ENCODE measurements around the gene ASB2.

The ASB2 gene

DNA sequence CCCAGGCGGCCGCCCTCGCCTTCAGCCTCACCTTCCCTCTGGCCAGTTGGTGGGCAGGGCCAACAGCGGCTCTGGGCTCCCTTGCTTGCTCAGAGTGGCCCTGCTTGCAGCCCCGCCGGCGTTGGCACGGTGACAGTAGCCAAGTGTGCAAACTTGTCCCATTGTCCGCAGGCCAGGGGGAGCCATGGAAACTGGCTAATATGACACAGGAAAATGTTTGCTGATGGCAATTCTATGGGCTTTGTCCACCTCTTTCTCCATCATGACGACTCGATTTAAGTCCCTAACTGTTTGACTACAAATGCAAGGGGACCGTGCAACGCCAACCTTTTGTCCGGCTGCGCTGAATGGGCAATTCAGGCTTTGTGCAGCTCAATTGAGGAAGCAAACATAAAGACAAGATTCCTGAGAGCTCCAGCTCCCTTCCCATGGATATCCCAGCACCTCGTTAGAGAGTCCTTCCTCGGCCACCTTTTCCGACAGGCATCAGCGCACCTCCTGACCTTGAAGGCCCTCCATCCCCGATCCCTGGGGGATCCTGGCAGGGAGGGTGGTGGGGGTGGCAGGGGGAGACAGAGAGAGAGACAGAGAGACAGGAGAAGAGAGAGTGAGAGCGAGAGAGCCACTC lies 50.0 kb downstream of the ASB2 start:
- DNase-seq: no peak

DNA sequence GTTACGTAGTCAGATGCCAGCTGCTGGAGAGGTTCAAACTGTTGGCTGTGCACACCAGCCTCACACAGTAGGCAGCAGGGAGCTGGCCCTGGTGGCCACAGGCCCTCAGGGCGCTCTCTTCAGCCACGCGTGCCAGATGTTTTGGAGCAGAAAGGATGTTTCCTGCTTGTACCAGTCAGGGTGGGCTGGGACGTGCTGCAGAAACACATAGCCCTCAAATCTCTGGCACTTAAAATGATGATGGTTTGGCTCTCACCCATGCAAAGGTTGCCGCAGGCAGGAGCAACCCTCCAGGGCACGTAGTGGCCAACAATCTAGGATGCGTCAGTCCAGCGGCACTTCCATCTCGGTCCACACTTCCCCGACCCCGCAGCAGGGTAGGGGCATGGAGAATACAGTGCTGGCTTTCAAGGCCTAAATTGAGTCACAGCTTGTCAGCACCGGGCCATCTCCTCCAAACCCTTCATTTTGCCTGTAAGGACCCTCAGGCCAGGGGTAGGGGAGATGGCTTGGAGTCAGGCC lies 50.9 kb downstream of the ASB2 start:
- DNase-seq: no peak

DNA sequence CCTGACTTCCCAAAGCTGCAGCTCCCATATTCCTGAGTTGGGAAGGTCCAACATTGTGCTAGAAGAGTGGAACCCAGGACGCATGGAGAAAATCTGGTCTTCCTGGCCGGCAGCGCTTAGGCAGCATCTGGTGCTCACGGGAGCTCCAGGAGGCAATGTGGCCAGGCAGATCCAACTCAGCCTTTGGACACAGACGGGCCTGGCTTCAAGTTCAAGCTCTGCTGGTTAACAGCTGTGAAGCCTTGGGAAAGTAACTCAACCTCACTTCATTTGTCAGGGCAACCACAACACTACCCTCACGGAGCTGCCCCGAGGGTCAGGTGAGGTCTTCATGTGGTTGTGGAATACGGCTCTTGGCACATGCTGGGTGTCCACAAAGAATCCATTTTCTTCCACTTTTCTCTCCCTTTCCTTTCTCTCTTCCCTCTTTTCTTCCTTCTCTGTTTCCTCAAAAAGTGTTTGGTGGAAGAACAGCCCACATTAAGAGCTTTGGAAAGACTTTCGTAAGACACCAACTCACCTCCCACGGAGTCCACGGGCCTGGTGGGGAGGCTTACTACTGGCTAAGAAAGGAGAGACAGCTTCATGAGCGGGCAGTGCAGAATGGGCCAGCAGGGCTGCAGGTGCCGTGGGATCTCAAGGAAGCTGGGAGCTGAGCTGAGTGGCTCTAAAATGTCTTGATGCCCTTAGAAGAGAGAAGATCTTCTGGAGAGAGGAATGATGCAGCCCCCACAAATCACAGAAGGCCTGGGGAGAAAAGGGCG lies 51.6 kb downstream of the ASB2 start:
- no peak for DNase-seq

DNA sequence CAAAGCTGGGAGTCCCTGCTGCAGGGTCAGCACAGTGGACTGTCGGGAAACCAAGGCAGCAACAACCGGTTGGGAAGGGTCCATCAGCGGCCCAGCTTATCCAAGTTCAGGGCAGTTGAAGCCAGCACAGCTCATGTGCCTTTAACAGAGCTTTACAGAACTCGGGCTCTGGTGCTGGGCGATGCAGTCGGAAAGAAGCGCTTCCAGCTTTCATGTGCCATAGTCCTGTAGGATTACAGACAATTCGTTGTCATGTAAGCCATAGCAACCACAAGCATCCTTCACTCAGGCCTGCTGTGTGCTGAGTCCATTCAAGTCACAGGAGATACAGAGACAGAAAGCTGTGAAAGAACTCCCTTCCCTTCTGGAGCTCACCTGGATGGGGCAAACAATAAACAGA lies 52.7 kb downstream of the ASB2 start:
- no peak for DNase-seq

DNA sequence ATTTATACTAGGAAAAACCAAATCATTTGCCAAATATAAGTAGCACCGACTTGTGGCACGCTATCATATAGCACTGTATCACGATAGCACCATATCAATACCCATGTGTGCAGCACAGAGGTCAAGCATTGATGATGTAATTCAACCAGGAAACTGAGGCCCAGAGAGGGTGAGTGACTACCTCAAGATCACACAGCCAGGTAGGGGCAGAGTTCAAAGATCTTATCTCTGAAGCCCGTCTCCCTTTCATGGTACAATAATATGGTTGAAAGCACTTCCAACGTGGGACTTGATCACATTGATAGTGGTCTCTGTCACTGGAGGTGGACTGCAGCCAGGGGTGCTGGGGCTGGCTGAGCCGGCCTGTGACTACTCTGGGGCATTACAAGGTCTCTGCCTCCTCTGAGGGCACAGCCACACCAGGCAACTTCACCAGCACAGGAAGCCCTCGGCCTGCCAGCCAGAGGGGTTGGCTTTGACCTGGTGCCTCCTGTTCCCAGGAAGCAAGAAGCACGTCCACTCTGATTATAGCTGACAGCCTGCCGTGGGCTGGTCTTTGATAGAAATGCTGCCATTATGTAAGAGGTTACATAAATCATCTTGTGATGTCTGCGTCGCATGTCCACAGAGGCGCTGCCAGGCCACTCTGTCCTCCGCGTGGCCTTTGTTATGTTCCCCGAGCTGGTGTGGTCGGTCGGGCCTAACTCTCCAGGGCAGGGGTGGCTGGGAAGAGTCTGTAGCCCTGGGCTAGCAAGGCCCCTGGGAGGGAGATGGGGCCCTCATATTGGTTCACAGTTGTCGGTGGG lies 55.2 kb downstream of the ASB2 start:
- no peak for DNase-seq

DNA sequence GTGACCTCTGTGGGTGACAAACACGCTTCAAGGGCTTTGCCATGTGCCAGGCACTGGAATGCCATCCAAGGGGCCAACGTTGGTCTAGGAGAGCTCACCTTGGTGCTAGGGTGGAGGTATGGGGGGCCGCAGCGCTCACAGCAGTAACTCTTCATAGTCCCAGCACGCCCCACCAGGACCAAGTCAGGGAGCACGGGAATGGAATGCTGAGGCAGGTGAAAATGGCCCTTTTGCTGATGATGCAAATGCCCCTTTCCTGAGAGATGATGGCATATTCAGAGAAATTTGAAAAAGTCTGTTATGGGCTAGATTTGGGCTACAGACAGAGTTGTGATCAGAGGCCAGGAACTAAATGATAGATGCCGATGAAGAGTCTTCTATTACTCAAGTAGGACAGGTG lies 59.2 kb downstream of the ASB2 start:
- no peak for DNase-seq

DNA sequence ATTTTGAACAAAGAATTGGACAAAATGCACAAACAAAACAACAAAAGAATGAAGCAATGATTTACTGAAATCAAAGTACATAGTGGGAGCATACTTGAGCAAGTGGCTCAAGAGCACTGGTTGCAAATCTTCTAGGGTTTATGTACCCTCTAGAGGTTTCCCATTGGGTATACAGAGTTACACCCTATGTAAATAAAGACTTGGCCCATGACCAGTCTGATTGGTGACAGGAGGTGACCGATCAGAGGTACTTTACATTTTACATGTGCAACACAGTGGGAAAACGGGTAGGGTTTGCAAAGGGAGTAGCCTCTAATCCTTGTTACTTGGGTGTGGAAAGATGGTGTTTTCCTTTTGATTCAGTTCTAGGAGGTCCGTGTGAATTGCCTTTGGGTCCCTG lies 59.9 kb downstream of the ASB2 start:
- no peak for DNase-seq

DNA sequence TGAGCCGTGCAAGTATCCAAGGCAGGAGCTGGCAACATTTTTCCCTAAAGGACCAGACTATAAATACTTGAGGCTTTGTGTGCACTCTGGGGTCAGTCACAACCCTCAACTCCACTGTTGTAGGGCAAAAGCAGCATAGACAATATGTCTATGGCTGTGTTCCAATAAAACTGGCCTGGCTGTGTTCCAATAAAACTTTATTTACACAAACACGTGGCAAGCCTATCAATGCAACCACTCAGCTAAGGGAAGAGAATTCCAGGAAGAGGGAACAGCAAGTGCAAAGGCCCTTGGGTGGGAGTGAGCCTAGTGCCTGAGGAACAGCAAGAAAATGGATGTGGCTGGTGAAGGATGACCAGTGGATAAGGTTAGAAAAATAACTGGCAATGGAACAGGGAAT lies 60.6 kb downstream of the ASB2 start:
- no peak for DNase-seq

DNA sequence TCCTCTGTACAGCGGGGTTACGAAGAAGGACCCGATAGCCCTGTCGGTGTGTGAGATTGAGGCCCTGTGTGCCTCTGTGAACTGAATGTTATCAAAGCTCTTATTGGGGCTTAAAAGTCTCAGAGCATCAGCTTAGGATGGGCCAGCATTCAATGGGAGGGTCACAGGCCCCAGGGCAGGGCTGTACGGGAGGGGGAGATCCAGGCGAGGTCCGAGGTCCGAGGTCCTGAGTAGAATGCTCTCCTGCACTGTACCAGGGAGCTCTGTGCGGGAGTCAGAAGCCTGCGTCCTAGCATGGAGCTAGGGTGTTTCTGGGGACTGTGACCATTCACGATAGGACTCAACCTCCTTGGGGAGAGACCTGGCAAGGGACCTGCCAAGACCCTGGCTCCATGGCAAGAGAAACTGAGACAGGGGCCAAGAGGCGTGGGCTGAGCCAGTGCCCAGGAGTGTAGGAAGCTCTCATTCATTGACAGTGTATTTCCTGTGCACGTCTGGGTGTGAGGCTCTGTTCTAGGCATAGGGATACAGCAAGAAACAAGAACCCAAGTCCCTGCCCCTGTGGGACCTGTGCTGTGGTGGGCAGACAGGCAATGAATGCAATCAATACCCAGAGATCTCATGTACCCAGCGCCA lies 61.2 kb downstream of the ASB2 start:
- no peak for DNase-seq

DNA sequence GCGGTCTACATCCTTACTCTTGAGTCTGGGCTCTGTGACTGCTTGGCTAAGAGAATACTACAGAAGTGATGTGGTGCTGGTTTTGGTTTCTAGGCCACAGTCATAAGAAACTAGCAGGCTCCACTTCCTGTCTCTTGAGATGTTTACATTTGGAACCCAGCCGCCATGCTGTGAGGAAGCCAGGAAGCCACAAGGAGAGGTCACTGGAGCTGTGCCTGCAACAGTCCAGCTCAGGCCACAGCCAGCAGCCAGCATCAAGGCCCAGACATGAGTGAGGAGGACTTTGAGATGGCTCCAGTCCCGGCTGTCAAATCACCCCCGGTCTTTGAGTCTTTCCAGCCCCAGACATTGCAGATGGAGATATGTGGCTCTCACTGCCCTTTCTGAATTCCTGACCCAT lies 62.1 kb downstream of the ASB2 start:
- DNase-seq: no peak

DNA sequence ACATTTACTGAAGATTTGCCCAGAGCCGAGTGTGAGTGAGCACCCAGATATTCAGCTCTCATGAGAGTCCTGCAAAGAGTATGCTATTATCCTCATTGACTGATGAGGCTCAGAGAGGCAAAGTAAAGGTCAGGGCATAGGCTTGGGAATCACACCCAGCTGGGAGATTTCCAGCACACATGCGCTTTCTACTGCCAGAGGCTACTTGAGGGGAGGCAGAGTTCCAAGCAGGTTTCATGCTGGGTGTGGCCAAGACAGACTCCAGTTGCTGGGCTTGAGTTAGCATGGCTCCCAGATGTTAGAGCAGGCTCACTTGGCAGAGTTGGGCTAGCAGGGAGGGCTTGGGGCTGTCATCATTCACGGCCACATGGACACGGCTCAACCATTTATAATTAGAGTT lies 63.6 kb downstream of the ASB2 start:
- DNase-seq: no peak

DNA sequence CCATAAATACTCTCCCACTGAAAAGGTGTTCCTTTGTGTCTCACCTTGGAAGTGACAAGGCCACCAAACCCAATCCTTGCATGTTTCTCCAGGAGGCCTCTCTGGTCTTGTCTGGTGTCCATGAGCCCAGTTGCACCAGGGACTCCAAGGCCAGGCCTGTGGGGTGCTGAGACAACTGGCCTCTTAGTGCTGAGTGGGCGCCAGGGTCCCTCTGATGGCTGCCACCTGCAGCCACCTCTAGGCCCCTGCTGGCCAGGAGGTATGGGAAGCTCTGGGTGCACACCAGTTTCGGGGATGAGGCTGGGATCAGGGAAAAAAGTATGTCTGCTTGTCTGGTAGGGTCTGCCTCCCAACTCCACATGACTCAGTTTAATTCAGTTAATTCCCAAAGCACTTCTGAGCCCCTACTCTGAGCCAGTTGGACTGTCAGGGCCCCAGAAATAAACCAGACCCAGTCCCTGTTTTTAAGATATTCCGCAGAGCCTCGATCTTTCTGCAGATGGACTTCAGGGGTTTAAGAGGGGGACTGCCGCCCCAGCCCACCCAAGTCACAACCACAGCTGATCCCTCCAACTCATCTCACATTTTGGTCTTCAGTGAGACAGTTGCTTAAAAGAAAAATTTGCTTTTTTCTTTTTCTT lies 64.3 kb downstream of the ASB2 start:
- no peak for DNase-seq

DNA sequence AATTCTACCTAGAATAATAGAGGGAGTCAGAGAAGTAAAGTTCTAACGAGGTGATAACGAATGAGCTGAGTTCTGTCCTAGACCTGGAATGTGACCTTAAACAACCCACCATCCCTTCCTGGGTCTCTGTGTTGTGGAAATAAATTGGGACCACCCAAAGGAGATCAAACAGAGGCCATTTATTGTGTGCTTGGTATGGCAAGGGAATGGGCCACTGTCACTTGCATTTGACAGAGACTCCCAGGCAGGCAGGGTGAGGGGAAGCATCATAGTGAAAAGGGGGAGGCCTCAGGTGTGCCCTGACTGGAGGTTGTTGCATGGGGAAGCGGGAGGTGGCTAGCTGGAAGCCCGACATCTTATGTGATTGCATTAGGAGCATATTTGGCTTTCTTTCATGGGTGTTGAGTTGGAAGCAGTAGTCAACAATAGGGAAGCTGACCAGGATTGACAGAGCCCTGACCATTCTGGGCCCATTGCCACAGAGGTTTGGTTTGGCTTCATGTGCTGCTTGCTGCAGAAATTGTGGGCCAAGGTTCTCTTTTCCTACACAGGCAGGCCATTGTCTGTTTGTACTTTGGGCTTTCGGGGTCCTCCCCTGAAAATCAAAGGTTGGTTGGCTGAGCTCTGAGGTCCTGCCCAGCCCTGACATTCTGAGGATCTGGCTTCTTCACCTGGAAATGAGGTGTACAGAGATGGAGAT lies 66.8 kb downstream of the ASB2 start:
- no peak for DNase-seq

DNA sequence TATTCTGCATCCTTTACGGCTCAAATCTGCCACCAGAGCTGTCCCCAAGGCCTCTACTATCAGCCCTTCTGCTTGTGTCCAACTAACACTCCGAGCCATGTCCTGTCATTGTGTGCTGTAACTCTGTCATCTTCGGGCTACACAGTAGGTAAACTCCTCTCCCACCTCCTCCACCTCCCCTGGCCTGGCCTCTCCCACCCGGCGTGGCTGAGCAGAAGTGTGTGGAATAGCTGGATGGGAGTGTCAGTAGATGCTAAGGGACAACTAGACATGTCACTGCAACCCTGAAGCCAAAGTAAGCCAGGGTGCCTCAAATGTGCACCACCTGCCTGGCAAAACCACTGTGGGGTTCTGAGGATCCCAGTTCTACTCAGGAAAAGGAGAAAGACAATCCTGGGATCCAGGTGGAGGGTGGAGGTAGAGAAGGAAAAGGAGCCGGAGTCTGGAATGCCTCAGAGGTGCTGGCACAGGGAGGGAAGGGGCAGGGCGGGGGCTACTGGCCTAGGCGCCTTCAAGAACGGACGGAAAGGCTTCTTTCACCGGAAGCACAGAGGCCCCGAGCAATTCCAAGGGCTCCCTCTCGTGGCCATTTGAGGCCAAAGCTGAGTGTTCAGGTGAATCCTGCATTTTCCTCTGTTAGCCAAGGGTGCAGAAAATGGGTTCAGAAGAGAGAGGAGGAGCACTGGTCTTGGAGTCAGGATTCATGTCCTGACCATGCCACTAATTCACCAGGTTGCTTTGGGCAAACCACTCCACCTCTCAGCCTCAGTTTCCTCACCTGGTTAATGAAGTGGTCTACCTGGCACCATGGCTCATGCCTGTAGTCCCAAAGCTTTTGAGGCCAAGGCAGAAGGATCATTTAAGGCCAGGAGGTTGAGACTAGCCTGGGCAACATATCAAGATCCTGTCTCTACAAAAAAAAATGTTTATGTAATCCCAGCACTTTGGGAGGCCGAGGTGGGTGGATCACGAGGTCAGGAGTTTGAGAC lies 69.7 kb downstream of the ASB2 start:
- peak; percentile 29 for DNase-seq

DNA sequence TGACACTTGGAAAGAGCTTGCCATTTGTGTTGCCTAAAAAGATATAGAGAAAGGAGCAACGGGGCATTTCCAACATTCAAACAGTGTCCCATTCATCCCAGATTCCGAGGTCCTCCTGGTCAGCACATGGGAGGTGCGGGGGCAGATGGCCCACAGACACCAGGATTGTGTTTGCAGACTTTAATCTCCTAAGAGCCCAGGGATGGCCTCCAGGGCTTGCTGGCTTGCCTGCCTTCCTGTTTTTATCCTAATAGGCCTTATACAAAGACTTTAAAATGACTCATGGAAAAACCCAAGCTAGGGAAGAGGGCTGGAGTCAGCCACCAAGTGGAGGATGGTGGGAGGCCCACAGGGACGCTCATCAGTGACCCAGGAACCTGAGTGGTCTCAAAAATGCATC lies 70.7 kb downstream of the ASB2 start:
- no peak for DNase-seq

DNA sequence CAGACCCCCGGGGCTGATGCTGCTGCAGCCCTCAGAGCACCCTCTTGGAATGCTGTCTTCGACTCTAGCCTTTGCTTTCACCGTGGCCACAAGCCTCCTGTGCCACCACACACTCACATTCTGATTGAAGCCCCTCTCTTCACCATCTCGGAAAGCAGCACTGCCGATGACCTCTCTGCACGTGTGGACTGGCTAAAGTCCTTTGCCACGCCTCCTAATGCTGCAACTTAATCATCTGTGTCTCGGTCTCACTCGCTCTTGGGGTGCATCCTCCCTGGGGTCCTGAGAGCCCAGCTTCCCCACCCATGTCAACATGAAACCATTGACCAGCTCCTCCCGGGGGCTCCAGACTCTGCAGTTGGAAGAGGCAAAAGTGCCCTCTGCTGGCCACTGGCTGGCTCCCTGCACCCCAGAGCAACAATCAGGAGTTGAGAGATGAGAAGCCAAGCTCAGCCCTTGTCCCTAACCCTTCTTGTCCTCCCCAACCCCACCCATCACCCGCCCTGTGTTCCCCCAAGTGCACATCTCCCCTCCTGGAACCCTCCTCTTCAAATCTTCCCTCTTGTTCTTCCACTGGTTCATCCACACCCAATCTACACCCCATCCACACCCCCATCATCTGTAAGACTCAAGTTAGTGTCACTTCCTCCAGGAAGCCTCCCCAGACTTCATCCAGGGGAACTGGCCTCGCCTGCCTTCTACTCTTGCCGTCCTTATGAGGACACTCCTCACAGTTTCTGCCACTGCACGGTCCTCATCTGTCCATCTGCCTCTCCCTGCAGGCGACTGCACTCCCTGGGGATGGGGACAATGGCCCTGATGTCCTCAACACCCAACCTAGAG lies 72.8 kb downstream of the ASB2 start:
- no peak for DNase-seq

DNA sequence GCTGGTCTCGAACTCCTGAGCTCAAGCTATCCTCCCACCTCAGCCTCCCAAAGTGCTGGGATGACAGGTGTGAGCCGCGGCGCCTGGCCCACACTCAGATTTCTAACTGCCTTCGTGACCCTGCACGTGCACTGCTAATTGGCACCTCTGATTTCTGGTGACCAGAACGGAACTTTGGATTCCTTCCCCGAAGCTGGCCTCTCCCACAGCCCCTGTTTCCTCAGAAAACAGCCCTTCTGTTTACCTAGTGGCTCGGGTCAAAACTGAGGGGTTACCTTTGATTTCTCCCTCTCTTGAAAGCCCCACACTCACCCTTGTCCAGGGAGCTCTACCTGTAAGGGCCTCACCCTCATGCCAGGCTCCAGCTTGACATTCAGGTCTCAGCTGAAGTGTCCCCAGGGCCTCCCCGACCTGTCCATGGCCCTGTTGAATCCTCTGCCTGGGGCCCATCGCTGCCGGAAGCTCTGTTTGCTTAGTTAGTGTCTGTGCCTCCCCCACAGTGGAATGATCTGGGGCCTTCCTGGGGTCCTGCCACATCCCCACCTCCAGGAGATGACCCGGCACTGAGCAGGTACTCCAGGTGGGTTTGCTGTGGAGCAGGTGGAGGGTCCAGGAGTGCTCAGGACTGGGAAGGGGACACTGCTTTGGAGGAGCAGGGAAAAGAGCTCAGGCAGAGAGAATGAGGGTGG lies 73.6 kb downstream of the ASB2 start:
- no peak for DNase-seq

DNA sequence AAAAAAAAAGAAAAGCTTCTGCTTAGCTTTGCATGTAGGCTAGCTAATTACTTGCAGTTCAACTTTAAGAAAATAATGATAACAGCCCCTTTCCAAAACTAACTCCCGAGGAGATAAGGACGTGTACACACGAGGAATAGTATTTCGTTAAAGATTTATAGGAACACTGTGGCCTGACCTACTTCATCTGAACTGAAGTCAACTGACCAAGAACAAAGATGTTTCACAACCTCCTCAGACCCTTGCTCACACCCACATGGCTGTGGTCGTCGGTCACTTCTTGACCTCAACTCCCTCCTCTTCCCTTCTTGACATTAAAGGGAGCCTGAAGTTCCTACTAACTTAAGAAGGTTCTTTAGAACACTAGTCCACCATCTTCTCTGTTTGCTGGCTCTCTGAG lies 74.6 kb downstream of the ASB2 start:
- DNase-seq: no peak

DNA sequence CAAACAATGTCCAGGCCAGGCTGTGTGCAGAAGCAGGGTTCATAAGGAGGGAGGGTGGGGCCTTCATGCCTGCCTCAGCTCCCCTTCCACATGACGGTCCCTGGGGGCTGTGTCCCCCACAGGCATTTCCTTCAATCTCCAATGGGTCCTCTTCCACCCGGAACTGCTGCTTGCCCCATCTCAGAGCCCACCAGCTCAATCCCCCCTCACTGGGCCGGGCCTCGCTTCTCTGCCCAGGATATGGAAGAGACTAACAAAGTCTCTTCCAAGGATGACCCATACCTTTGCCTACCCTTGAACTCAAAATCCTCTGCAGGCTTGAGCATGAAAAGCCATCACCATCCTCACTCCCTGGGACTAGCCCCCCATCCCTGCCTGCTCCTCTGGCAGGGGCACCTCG lies 77.6 kb downstream of the ASB2 start:
- DNase-seq: no peak

All from activated gamma-delta T cell treated with Interleukin-2 at 50 U/mL for 16 hours (primary cell).